GM18867 (cell line): Measurements from ENCODE around the gene B3GALT6.
A peak's percentile ranks its signal among the peaks of the same experiment; 100 is the strongest.

ENCODE experiments used
- ATAC-seq: cut with Tn5 transposase; IDR thresholded peaks from one replicate; pipeline ENCODE4 v1.9.1; 2021; ENCODE audit warnings: mild to moderate bottlenecking, moderate library complexity; ENCODE audit not compliant: unreplicated experiment

The B3GALT6 gene

GRCh38 chr1:1200876-1201810 is 30.9 kb upstream of the B3GALT6 start:
- peak; percentile 37 for ATAC-seq

GRCh38 chr1:1202831-1203560 is 29.0 kb upstream of the B3GALT6 start:
- no peak for ATAC-seq

GRCh38 chr1:1203561-1204424 is 28.2 kb upstream of the B3GALT6 start:
- ATAC-seq = no peak

GRCh38 chr1:1204425-1204920 is 27.6 kb upstream of the B3GALT6 start:
- ATAC-seq = no peak

GRCh38 chr1:1204998-1205768 is 26.9 kb upstream of the B3GALT6 start:
- no peak for ATAC-seq

GRCh38 chr1:1205769-1206375 is 26.2 kb upstream of the B3GALT6 start:
- no peak for ATAC-seq

GRCh38 chr1:1206376-1206965 is 25.6 kb upstream of the B3GALT6 start, which contains the start of gene TNFRSF18:
Gene TNFRSF18 (minus strand): TSS chr1:1206592. CDS start chr1:1206571, 21 bp downstream.
- ATAC-seq = no peak

- ATAC-seq = no peak
Observed at GRCh38 chr1:1206966-1207531, 25.0 kb upstream of the B3GALT6 start.

GRCh38 chr1:1207571-1207892 is 24.5 kb upstream of the B3GALT6 start:
- ATAC-seq = no peak

GRCh38 chr1:1208713-1209433 is 23.2 kb upstream of the B3GALT6 start:
- no peak for ATAC-seq

GRCh38 chr1:1210726-1211540 is 21.1 kb upstream of the B3GALT6 start:
- no peak for ATAC-seq

GRCh38 chr1:1211541-1212441 is 20.2 kb upstream of the B3GALT6 start:
- ATAC-seq = no peak

- no peak for ATAC-seq
Observed at GRCh38 chr1:1212780-1213344, 19.2 kb upstream of the B3GALT6 start.

- no peak for ATAC-seq
Observed at GRCh38 chr1:1213345-1214265, 18.4 kb upstream of the B3GALT6 start, which contains the start of gene TNFRSF4. Gene TNFRSF4 (minus strand): TSS chr1:1214153. CDS start chr1:1214127, 26 bp downstream.

GRCh38 chr1:1215080-1215676 is 16.9 kb upstream of the B3GALT6 start:
- no peak for ATAC-seq
